CD4-positive, alpha-beta T cell treated with Interleukin-4 for 1 hour (primary cell): ENCODE data around the gene EPHA6.
"Not testable (repeated sequence)": the region's sequence is repeated elsewhere in the genome, so short reads cannot be mapped to it uniquely, and the experiment has no call there.

ENCODE experiments used
- DNase-seq, 2 donors: peaks; one replicate each; pipeline ENCODE4 v3.0.0-alpha.2; 2020 to 2022

Gene EPHA6

DNA sequence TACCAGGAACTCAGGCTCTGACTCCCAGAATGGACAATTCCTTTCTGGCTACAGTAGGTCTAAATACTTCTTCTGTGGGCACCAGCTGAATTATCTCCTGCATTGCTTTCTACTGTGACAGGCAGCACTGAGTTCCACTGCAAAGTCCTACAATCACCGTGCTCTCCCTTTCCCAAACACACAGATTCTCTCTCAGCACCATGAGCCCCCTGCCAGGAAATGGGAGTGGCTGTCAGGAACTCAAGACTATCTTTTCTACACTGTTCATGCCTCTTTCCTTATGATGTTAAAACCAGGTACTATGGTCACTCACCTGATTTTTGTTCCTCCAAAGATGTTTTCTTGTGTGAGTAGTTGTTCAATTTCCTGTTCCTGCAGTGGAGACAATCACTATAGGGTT, 383.4 kb downstream of the EPHA6 start:
- DNase-seq: no peak

- no peak for DNase-seq
Measured at GRCh38 chr3:97200387-97200786, 386.0 kb downstream of the EPHA6 start.

DNA sequence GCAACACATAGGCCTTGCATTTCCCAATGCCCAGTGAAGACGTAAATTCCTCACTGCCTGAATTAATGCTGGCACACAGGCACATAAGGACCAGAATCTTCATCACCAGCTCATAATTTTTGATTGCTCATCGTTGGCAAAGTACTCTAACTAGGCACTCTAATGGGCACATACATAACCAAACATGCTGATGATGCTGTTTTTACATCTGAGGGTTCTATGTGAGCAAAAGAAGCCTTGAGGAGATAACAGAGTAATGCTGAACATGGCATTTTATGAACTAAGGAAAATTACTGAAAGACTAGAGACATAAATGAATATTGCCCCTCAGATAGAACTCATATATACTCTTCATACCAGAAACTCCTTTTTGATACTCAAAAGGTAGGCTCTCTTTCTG, 387.4 kb downstream of the EPHA6 start:
- DNase-seq: no peak

DNA sequence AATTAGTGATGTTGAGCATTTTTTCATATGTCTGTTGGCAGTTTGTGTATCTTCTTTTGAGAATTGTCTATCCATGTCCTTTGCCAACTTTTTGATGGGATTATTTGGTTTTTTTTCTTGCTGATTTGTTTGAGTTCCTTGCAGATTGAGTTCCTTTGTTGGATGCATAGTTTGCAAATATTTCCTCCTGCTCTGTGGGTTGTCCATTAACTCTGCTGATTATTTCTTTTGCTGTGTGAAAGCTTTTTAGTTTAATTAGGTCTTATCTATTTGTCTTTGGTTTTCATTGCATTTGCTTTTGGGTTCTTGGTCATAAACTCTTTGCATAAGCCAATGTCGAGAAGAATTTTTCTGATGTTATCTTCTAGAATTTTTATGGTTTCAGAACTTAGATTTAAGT, 414.6 kb downstream of the EPHA6 start:
- DNase-seq: no peak

DNA sequence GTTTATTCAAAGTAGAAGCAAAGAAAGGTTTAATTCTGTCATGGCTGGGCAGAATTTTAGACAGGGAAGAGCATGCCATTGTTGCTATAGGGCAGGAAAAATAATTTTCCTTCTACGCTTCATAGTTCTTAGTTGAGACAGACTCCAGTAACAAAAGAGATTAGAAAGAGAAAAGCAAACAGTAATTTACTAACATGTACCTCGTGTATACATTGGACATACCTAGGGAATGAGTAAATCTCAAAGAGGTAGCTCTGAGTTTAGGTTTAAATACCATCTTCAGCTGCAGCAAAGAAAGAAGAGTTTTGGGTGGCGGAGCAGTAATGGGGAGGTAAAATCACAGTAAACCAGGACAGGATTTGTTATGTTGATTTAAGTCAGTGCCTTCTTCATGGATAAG, 416.1 kb downstream of the EPHA6 start:
- DNase-seq: no peak

DNA sequence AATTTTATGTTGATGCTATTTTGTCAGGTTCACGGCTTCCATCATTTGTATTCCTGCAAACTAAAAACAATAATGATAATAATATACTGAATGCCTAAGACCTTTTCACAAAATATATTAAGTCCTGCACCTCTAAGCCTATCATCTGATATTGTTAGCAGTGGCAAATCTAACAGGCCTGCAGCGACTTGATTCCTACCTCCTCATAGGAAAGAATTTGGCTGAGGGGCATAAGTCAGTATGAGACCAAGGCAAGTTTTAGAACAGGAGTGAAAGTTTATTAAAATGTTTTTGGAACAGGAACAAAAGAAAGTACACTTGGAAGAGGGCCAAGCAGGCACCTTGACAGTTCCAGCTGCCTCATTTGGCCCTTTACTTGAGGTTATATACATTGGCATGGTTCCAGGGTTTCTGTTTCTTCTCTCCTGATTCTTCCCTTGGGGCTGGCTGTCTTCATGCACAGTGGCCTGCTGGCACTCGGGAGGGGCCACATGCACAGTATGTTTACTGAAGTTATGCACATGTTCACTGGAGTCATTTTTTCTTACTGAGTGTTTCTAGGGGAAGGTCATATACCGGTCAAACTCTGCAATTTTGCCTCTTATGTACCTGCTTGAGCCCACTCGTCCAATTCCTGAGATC, 418.1 kb downstream of the EPHA6 start:
- DNase-seq: no peak

DNA sequence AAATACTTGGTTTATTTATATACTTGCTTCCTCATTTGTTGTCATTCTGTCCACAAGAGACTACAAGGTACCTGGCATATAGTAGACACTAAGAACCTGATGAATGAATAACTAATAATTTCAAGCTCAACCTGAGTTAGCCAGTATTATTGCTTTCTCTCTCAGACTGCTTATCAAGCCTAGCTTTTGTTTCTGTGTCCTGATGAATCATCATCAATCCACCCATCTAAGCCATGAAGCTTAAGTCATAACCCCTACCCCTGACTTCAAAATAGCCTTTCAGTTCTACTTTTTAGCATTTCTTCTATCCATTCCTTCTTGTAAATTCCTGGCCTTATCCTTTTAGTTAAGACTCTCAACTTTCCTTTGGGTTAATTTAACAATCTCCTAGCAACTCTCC, 420.8 kb downstream of the EPHA6 start:
- no peak for DNase-seq

DNA sequence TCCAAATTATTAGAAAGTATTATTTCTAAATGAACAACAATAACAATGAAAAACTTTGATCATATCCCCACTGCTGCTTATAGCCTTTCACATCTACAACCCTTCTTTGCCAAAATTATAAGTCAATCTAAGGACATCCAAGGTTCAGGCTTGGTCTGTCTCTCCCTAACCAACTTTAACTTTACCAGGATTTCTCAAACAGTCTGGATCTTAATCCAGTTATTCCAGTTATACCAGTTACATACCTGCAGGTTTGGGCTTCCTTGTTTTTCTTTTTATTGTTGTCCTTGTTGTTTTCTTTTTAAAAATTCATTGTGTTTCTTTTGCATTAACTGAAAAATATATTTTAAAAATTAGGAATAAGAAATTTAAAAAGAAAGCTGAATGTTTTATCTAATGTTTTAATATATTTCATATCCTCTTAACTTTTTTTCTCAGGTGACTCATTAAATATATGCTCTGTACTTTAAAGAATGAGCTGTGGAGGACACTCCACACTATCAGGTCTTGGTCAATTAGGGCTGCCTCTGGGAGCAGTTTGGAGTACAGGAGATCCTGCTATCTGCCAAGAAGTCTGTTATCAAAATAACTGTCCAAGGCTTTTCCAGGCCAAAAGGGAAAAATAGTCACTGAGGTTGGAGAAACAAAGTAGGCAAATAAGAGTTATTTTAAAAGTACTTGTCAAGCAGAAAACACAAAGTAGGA, 421.4 kb downstream of the EPHA6 start:
- DNase-seq: no peak

DNA sequence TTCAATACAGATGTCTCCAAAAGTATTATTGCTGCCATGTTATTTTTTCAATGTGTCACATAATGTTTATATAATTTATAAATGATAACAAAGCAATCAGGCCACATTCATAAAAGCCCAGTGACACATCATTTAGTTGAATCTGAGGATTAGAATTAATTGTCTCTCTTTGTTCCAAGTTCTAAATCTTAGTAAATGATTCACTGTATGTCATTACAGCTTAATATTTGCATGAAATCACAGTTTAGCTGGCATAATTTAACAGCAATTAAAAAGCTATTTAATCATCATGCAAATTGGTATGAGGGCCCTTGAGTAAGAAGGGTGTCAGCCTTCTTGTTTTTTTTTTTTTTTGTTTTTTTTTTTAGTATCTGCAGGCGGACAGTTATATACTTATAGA, 427.0 kb downstream of the EPHA6 start:
- DNase-seq: no peak

- DNase-seq: no peak
Measured at GRCh38 chr3:97245201-97245910, 431.0 kb downstream of the EPHA6 start.

GRCh38 chr3:97256060-97256459, 441.7 kb downstream of the EPHA6 start:
- no peak for DNase-seq

GRCh38 chr3:97257942-97258697, 443.7 kb downstream of the EPHA6 start:
- no peak for DNase-seq

GRCh38 chr3:97259263-97259662, 444.9 kb downstream of the EPHA6 start:
- no peak for DNase-seq

GRCh38 chr3:97264180-97264579, 449.8 kb downstream of the EPHA6 start:
- DNase-seq: no peak

DNA sequence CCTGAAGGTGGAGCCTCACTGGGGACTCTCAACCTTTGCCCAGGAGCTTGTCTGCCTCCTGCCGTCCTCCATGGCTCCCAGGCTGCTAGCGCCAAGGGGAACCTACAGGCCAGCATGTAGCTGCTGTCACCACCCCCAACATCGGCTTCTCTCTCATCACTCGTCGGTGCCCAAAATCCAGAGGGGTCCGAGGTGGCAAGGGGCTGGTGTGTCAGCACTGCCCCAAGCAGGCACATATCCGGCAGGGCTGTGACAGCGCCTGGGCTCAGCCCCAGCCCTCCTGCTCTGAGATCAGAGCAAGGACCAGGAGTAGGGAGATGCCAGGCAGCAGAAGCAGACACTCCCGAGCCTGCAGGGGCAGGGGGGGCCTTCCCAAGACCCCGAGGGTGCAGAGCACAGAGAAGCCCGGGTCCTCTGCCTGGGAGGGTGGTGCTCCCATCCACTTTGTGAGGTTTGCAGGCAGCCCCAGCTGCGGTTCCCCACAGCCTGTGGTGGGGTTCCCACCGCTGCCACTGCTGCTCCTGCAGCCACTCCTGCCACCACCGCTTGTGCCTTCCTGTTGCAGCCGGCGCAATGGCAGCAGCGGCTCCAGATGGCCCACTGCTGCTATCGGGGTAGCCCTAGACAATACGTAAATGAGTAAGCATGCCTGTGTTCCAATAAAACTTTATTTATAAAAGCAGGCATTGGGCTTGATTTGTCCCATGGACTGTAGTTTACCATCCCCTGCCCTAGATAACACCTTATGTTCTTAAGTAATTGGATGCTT, 451.0 kb downstream of the EPHA6 start:
- no peak for DNase-seq

DNA sequence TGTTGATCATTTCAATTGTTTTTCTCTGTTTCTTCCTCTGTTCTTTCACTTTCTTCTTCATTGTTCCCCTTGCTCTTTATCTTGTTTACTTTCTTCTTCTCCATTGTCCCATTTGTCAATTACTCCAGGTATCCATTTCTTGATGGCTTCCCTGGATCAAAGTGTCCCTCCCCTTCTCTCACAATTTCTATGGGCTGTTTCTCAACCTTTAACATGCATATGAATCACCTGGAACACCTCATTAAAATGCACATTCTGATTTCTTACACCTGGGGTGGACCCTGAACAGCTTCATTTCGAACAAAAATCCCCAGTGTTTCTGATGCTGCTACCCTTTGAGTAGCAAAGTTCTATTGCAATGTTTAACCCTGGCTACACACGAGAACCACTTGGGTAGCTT, 454.8 kb downstream of the EPHA6 start:
- no peak for DNase-seq

DNA sequence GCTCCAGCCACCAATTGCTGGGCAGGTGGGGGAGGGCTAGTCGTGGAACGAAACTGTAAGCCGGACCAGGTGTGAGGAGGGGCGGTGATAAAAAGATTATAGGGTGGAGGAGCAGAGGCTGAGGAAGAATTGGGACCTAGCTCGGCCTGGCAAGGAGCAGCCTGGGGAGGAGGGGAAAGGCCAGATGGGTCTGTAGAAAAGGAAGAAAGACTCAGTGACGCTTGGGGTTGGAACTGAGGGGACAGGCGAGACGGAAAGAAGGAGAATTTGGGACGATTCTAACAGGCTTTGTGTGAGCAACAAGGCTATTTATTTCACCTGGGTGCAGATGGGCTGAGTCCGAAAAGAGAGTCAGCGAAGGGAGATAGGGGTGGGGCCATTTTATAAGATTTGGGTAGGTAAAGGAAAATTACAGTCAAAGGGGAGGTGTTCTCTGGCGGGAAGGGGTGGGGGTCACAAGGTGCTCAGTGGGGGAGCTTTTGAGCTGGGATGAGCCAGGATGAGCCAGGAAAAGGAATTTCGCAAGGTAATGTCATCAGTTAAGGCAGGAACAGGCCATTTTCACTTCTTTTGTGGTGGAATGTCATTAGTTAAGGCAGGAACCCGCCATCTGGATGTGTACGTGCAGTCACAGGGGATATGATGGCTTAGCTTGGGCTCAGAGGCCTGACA, 462.6 kb downstream of the EPHA6 start:
- not testable (repeated sequence) for DNase-seq

- no peak for DNase-seq
Measured at GRCh38 chr3:97277708-97278107, 463.3 kb downstream of the EPHA6 start.

DNA sequence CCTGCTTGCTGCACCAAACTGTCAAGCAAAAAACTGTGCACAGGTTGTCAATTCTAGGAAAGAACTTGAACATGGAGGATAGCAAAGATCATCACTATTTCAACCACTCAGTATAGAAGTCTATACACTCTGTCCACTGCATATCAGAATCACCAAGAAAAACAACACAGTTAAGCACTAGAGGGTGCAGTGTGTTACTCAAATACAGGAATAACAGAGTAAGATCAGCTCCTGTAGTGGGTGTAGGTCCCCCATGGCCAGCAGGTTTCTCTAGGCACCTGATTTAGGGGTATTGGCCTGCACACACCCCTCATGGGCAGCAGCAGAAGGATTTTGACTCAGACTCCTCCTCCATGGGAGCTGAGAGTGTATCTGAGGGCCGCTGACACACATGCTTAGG, 464.1 kb downstream of the EPHA6 start:
- DNase-seq: no peak

GRCh38 chr3:97291901-97292300, 477.5 kb downstream of the EPHA6 start:
- DNase-seq: no peak

- DNase-seq: no peak
Measured at GRCh38 chr3:97293596-97294131, 479.3 kb downstream of the EPHA6 start.

DNA sequence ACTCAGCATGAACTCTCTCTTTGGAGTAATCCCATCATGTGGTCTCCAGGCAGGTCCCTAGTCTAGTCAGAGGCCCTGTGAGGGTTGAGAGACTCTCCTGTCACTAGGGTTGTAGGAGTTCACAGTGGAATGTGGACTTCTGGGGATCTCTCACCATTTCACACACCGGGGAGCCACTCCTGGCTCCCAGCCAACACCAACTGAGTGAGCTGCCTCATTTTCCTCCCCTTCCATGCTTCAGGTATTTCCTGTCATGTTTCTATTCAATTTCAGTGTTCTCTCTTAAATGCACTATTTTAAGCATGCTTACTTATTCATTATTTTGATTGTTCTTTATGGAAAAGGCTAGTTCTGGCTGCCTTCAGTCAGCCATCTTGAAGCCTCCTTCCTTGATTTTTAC, 482.6 kb downstream of the EPHA6 start:
- DNase-seq: no peak
